ENCODE measurements around the gene CALN1. TPM values are rescaled to one million over a fixed set of nuclear protein-coding genes. Genes with fewer than 3 reads are reported as not detected.

Gene CALN1
- total and polyA plus RNA-seq, 2 of the 8 experiments (the other 6 are each of a cell fraction or from before 2014, with no cell fraction given), result 6.4 to 15.2 TPM

DNA sequence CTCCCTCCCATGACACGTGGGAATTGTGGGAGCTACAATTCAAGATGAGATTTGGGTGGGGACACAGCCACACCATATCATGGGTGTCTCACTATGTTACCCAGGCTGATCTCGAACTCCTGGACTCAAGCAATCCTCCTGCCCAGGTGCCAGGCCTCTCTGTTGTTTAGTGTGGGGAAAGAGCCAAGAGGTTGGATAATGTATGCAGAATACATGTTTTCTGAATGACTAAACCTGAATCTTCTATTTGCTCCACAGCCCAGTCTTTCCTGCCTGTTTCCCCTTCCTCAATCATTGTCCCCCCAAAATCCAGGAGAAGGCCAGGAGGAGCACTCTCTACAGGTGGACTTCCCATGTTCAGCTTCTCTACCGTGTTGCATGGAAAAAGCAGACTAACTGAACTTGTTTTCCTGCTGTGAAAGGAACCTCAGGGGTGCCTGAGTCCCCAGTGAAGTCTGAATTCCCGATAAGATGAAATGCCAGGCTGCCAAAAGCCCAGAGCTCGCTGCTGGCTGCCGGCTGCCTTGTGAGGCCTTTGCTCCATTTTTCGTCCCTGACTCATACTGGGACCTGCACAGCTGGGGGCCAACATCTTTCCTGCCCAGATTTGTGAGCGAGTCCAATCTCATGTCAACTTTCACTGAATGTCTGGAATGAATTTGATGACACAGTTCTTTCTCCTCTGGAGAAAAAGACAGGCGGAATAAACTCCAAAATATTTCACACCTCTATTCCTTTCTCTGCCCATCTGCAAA, 588.0 kb downstream of the CALN1 start:
- Histone ChIP-seq H2BK15ac (ENCODE audit: low read length) (no peak overlapping the region), H2AFZ (ENCODE audit: low read length) (no peak overlapping the region), H3K4me3 (ENCODE audit: extremely low read depth in 1 of 4, insufficient read depth in 2 of 4, low read depth in 3 of 4, low read length in 4 of 4) (no peak overlapping the region), H3K4me2 (ENCODE audit: insufficient read depth in 1 of 2, low read depth in 2 of 2, low read length in 2 of 2) (no peak overlapping the region), H2BK20ac (ENCODE audit: low read length) (no peak overlapping the region), H3K4me1 (replicated peaks in 1 of 4; ENCODE audit: control insufficient read depth in 3 of 4, insufficient read depth in 4 of 4, low read length in 3 of 4) (no peaks in the 10 kb centered on the region), H3K27me3 (replicated peaks in 1 of 4; ENCODE audit: control insufficient read depth in 3 of 4, extremely low read depth in 1 of 4, insufficient read depth in 3 of 4, low read length in 3 of 4) (no peaks in the 10 kb centered on the region), H3K9me3 (ENCODE audit: insufficient read depth in 2 of 2, low read depth in 1 of 2, low read length in 1 of 2) (peaks cover 0 to 4% of the 10 kb centered on the region in 2 experiments; a peak in 2 of 4 replicates), H4K20me1 (replicated peaks in 1 of 2; ENCODE audit: control insufficient read depth in 1 of 2, insufficient read depth in 2 of 2, low read length in 2 of 2) (no peaks in the 10 kb centered on the region), H2BK120ac (replicated peaks; ENCODE audit: low read depth, low read length) (no peak overlapping the region), H3K14ac (ENCODE audit: insufficient read length) (no peak overlapping the region), H3K9ac (replicated peaks in 1 of 4; ENCODE audit: extremely low read depth in 1 of 4, low read depth in 3 of 4, low read length in 3 of 4) (no peak overlapping the region), H2BK12ac (ENCODE audit: low read depth, low read length) (0 out of 2 replicates have a peak overlapping the region, but pooled peaks have one; percentile 27), H3K18ac (ENCODE audit: extremely low read depth, low read length) (no peak overlapping the region), H3K36me3 (ENCODE audit: control insufficient read depth in 2 of 4, insufficient read depth in 4 of 4, low read length in 3 of 4) (no peaks in the 10 kb centered on the region), H2BK5ac (ENCODE audit: low read depth, low read length) (no peak overlapping the region), H3K79me1 (ENCODE audit: low read depth, low read length) (no peaks in the 10 kb centered on the region), H3K56ac (replicated peaks; ENCODE audit: insufficient read length, low read depth, low read length) (no peak overlapping the region), H4K8ac (ENCODE audit: extremely low read depth, insufficient read depth, low read length) (no peak overlapping the region), H3K23ac (ENCODE audit: insufficient read length) (no peak overlapping the region), H2AK5ac (ENCODE audit: low read depth, low read length) (no peak overlapping the region), H3K4ac (replicated peaks; ENCODE audit: insufficient read length, low read depth, low read length) (no peak overlapping the region), H4K5ac (ENCODE audit: insufficient read length, low read depth, low read length) (no peak overlapping the region), H4K91ac (replicated peaks; ENCODE audit: insufficient read length, low read length) (no peak overlapping the region), H3K79me2 (ENCODE audit: control insufficient read depth in 1 of 2, insufficient read depth in 2 of 2, low read length in 2 of 2) (no peaks in the 10 kb centered on the region), H3K23me2 (ENCODE audit: low read depth, low read length) (no peaks in the 10 kb centered on the region), H3K27ac (ENCODE audit: low read depth, low read length) (no peak overlapping the region)
- FAIRE-seq (no peak), DNase-seq (ENCODE audit: low read depth in 1 of 2, low spot score in 2 of 2) (no peak)
- 80% methylated on average over 9 of the region's 9 CpGs; no CpG with 5 or more reads in 1 of the 2 experiments for WGBS, 2 experiments (ENCODE audit: extremely low coverage in 1 of 2, insufficient coverage in 1 of 2, insufficient read length in 1 of 2, insufficient replicate concordance in 2 of 2, low coverage in 1 of 2, low lambda C conversion rate in 2 of 2, missing lambda C conversion rate in 1 of 2)
- ChIA-PET POLR2A (ENCODE audit: partially characterized antibody) (no interaction called here), CTCF (ENCODE audit: partially characterized antibody) (interaction anchor here (0.9 kb wide), 1 partner anchor 48 kb away, joined by 3 read pairs; no protein-coding TSS in a partner anchor)
- no peak for TF ChIP-seq YY1 (IDR thresholded peaks at IDR 0.05; ENCODE audit: low read depth, low read length)
- no peak for TF ChIP-seq CEBPB (IDR thresholded peaks at IDR 0.05; ENCODE audit: low read depth, low read length)
- no peak for TF ChIP-seq CHD2 (IDR thresholded peaks at IDR 0.05; ENCODE audit: low read length)
- no peak for TF ChIP-seq SP2 (IDR thresholded peaks at IDR 0.05; ENCODE audit: low read length)
- TF ChIP-seq KDM1A (IDR thresholded peaks at IDR 0.05; ENCODE audit: borderline replicate concordance, low read length), result no peak

All from H1 (cell line).